HEK293T (cell line): ENCODE measurements around the gene NEUROD1.

Experiments used
- BHLHE40 ChIP-seq: fragments of 450-650 bp; IDR thresholded peaks from 2 replicates; pipeline ENCODE4 v1.6.1; 2016; ENCODE audit warnings: mild to moderate bottlenecking, moderate library complexity, borderline replicate concordance
- ELF4 ChIP-seq: fragments of 450-650 bp; IDR thresholded peaks from 2 replicates; pipeline ENCODE4 v1.6.1; 2017; ENCODE audit warnings: antibody characterized with exemption
- FOXM1 ChIP-seq: fragments of 450-650 bp; IDR thresholded peaks from 2 replicates; pipeline ENCODE4 v1.6.1; 2017; ENCODE audit warnings: mild to moderate bottlenecking, borderline replicate concordance
- SUZ12 ChIP-seq: fragments of 450-650 bp; IDR thresholded peaks from 2 replicates; pipeline ENCODE4 v1.6.1; 2016; ENCODE audit warnings: mild to moderate bottlenecking
- TARDBP ChIP-seq: fragments of 450-650 bp; IDR thresholded peaks from 2 replicates; pipeline ENCODE4 v1.6.1; 2016
- ZNF384 ChIP-seq: fragments of 450-650 bp; IDR thresholded peaks from 2 replicates; pipeline ENCODE4 v1.6.1; 2016

- TF ChIP-seq ELF4, result no peak
- TF ChIP-seq TARDBP, result no peak
- TF ChIP-seq SUZ12, result no peak
- no peak for TF ChIP-seq BHLHE40
- no peak for TF ChIP-seq ZNF384
- no peak for TF ChIP-seq FOXM1
Measured at GRCh38 chr2:181639686-181640085, 40.6 kb downstream of the NEUROD1 start.
